IgD-negative memory B cell (primary cell): ENCODE measurements around the gene BORCS8. TPM values are rescaled to one million over a fixed set of nuclear protein-coding genes. Genes with fewer than 3 reads are reported as not detected.
"Not testable (repeated sequence)": the region's sequence is repeated elsewhere in the genome, so short reads cannot be mapped to it uniquely, and the experiment has no call there.

Experiments used
- H3K27ac Mint-ChIP-seq, 3 donors: one replicate each; pipeline ENCODE4 v1.8.0; 2020 to 2022; ENCODE audit warnings: mild to moderate bottlenecking in 3 of 3, mixed read lengths in 3 of 3, moderate library complexity in 1 of 3
- H3K27me3 Mint-ChIP-seq: one replicate; pipeline ENCODE4 v1.8.0; 2021; ENCODE audit warnings: mixed read lengths
- H3K36me3 Mint-ChIP-seq: one replicate; pipeline ENCODE4 v1.8.0; 2020; ENCODE audit warnings: mild to moderate bottlenecking, mixed read lengths
- H3K4me1 Mint-ChIP-seq, 3 donors: one replicate each; pipeline ENCODE4 v1.8.0; 2020 to 2022; ENCODE audit warnings: mixed read lengths in 3 of 3, mild to moderate bottlenecking in 1 of 3
- H3K4me3 Mint-ChIP-seq, 4 donors: one replicate each; pipeline ENCODE4 v1.8.0; 2020 to 2022; ENCODE audit warnings: mild to moderate bottlenecking in 4 of 4, mixed read lengths in 4 of 4, moderate library complexity in 3 of 4
- H3K9me3 Mint-ChIP-seq, 3 donors: one replicate each; pipeline ENCODE4 v1.8.0; 2020 to 2021; ENCODE audit warnings: mixed read lengths in 3 of 3, mild to moderate bottlenecking in 1 of 3
- polyA plus RNA-seq: library from polyadenylated mRNA; unstranded; fragments of 300-500 nt; fragmentation: Illumina TruSeq; gene quantifications from one replicate; pipeline ENCODE4 v1.2.3, GENCODE V29; 2021

BORCS8 gene
- polyA plus RNA-seq, 1 donor from 2014 or later: 21.6 TPM

- H3K4me1 Mint-ChIP-seq: peaks cover 5 to 22% (median 17%) of the 10 kb centered on the region in 3 donors
- H3K9me3 Mint-ChIP-seq: no peaks in the 10 kb centered on the region
- peaks cover 2% of the 10 kb centered on the region for H3K36me3 Mint-ChIP-seq
- H3K4me3 Mint-ChIP-seq: peak overlapping the region; percentile 86 to 98 (median 95)
- peak overlapping the region in 1 of 3 donors; percentile 50 for H3K27ac Mint-ChIP-seq
- peaks cover 3% of the 10 kb centered on the region for H3K27me3 Mint-ChIP-seq
Observed at GRCh38 chr19:19137556-19138108, 54.3 kb downstream of the BORCS8 start.

GRCh38 chr19:19135713-19136112 is 56.2 kb downstream of the BORCS8 start:
- not testable (repeated sequence) for H3K4me3 Mint-ChIP-seq, H3K27ac Mint-ChIP-seq, H3K9me3 Mint-ChIP-seq, H3K27me3 Mint-ChIP-seq, H3K36me3 Mint-ChIP-seq
- H3K4me1 Mint-ChIP-seq: peaks cover 5 to 22% (median 17%) of the 10 kb centered on the region in 3 donors

DNA sequence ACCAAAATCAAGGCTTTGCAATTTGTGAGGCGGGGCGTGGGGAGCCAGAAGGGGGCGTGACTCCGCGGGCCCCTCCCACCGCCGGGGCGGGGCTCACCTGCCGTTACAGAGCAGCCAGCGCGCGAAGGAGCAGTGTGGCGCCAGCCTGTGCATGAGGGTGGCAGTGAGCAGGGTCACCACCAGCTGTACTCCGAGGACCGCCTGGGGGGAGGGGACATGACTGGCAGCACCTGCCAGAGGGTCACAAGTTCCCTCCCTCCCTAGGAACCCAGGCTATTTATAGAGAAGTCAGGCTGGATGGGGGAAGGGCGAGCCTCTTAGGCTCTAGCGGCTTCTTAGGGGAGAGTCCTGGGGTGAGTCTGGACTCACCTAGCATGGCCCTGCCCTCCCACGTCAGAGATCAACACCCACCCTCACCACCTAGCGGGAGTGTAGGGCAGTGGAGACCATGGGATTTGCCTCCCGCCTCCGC is 57.2 kb downstream of the BORCS8 start:
- Mint-ChIP-seq H3K27ac (peak overlapping the region in 2 of 3 donors; percentile 25 to 43), H3K9me3 (peaks cover 0 to 5% (median 2%) of the 10 kb centered on the region in 3 donors)

GRCh38 chr19:19133985-19134384 is 58.0 kb downstream of the BORCS8 start:
- Mint-ChIP-seq H3K9me3 (peaks cover 0 to 5% (median 2%) of the 10 kb centered on the region in 3 donors), H3K4me1 (peaks cover 5 to 20% (median 10%) of the 10 kb centered on the region in 3 donors), H3K36me3 (peaks cover 8% of the 10 kb centered on the region), H3K27ac (peak overlapping the region in 1 of 3 donors; percentile 90), H3K27me3 (no peaks in the 10 kb centered on the region), H3K4me3 (peak overlapping the region in 1 of 4 donors; percentile 68)

More for the DNA sequence above, 57.2 kb downstream of the BORCS8 start:
- Mint-ChIP-seq H3K4me1 (peaks cover 5 to 22% (median 14%) of the 10 kb centered on the region in 3 donors), H3K27me3 (no peaks in the 10 kb centered on the region), H3K36me3 (peaks cover 8% of the 10 kb centered on the region), H3K4me3 (peak overlapping the region in 3 of 4 donors; percentile 63 to 75 (median 67))

- Mint-ChIP-seq H3K4me1 (peaks cover 0 to 14% (median 3%) of the 10 kb centered on the region in 3 donors), H3K27me3 (no peaks in the 10 kb centered on the region), H3K4me3 (no peak overlapping the region), H3K9me3 (peaks cover 0 to 5% (median 2%) of the 10 kb centered on the region in 3 donors), H3K27ac (no peak overlapping the region), H3K36me3 (peaks cover 8% of the 10 kb centered on the region)
Observed at GRCh38 chr19:19132912-19133311, 59.0 kb downstream of the BORCS8 start.

DNA sequence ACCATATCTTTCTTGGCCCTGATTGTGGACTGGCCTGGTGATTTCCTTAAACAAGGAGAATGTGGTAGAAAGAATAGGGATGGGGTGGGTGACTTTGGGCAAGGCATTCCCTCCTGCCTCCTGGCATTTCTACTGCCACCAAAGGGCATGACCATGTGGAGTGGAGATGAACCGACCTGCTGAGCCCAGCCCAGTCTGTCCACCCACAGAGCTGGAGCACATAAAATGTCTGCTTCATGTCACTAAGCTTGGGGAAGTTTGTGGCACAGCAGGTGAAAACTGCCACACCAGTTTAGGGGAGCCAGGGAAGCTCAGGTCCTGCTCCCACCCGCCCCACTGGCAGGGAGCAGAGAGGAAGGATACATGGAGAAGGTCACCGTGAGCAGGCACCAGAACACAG is 60.0 kb downstream of the BORCS8 start:
- Mint-ChIP-seq H3K4me3 (no peak overlapping the region), H3K36me3 (peaks cover 8% of the 10 kb centered on the region), H3K27me3 (no peaks in the 10 kb centered on the region), H3K27ac (no peak overlapping the region), H3K4me1 (peaks cover 0 to 7% (median 3%) of the 10 kb centered on the region in 3 donors), H3K9me3 (peaks cover 0 to 5% (median 2%) of the 10 kb centered on the region in 3 donors)

Other genes with a start within 250 kb of the BORCS8 start
- gene SUGP2, start 158.6 kb downstream of the BORCS8 start, polyA plus RNA-seq: 11.8 TPM
- 27.9 TPM for gene ARMC6, start 158.5 kb downstream of the BORCS8 start, polyA plus RNA-seq
- gene SLC25A42, start 128.2 kb downstream of the BORCS8 start, polyA plus RNA-seq: 35.9 TPM
- gene TMEM161A, start 53.7 kb downstream of the BORCS8 start, polyA plus RNA-seq: 18.5 TPM
- gene MEF2B, start 21.9 kb downstream of the BORCS8 start, polyA plus RNA-seq: 1.8 TPM
- gene RFXANK, start 106 bp upstream of the BORCS8 start, polyA plus RNA-seq: 91.4 TPM
- gene NR2C2AP, start 11.3 kb upstream of the BORCS8 start, polyA plus RNA-seq: 37.6 TPM
- gene NCAN, start 19.8 kb upstream of the BORCS8 start, polyA plus RNA-seq: not detected
- gene TM6SF2, start 81.1 kb upstream of the BORCS8 start, polyA plus RNA-seq: not detected
- 42.1 TPM for gene SUGP1, start 128.4 kb upstream of the BORCS8 start, polyA plus RNA-seq
- 24.5 TPM for gene MAU2, start 128.7 kb upstream of the BORCS8 start, polyA plus RNA-seq
- gene GATAD2A, start 213.5 kb upstream of the BORCS8 start, polyA plus RNA-seq: 16.6 TPM